Measurements from ENCODE around the gene PGLYRP3.

Gene PGLYRP3

GRCh38 chr1:153350321-153350957, 37.7 kb upstream of the PGLYRP3 start:
- Histone ChIP-seq H2BK5ac (ENCODE audit: low read depth, low read length, poor library complexity, severe bottlenecking) (no peak overlapping the region), H4K8ac (ENCODE audit: low read length) (no peak overlapping the region), H3K27me3 (ENCODE audit: control insufficient read depth in 1 of 2, insufficient read depth in 1 of 2, low read length in 2 of 2) (peaks cover 15 to 83% of the 10 kb centered on the region in 2 experiments), H2BK15ac (ENCODE audit: low read depth, poor library complexity, severe bottlenecking) (no peak overlapping the region), H2BK120ac (ENCODE audit: low read depth, low read length) (no peak overlapping the region), H3K23ac (ENCODE audit: low read length in 2 of 2) (no peak overlapping the region), H2BK12ac (ENCODE audit: low read length in 2 of 2) (no peak overlapping the region), H3K4ac (ENCODE audit: low read depth in 1 of 2, low read length in 2 of 2) (no peak overlapping the region), H3K14ac (ENCODE audit: low read length in 2 of 2) (no peak overlapping the region), H4K91ac (ENCODE audit: low read length) (no peak overlapping the region), H3K9ac (ENCODE audit: low read length) (no peak overlapping the region), H2AFZ (ENCODE audit: low read depth, low read length) (no peak overlapping the region), H3K4me3 (ENCODE audit: insufficient read depth in 1 of 2, low read depth in 1 of 2, low read length in 2 of 2) (no peak overlapping the region), H3K9me3 (ENCODE audit: control insufficient read depth, low read length) (no peaks in the 10 kb centered on the region), H3K18ac (ENCODE audit: low read depth in 1 of 2, low read length in 2 of 2) (no peak overlapping the region), H3K4me1 (ENCODE audit: control insufficient read depth, insufficient read depth, low read depth, low read length) (no peaks in the 10 kb centered on the region), H3K4me2 (ENCODE audit: low read length, poor library complexity, severe bottlenecking) (no peak overlapping the region), H3K79me1 (replicated peaks; ENCODE audit: low read length, poor library complexity, severe bottlenecking) (no peaks in the 10 kb centered on the region), H3K36me3 (ENCODE audit: control insufficient read depth in 1 of 2, insufficient read depth in 2 of 2, low read depth in 1 of 2, low read length in 2 of 2) (no peaks in the 10 kb centered on the region), H2AK5ac (ENCODE audit: low read length, severe bottlenecking) (no peak overlapping the region), H3K27ac (ENCODE audit: low read length, poor library complexity, severe bottlenecking) (no peak overlapping the region)
- WGBS = 50% methylated on average over 1 of the region's 1 CpG
- no peak for DNase-seq

GRCh38 chr1:153349363-153350320, 36.9 kb upstream of the PGLYRP3 start:
- Histone ChIP-seq H3K18ac (ENCODE audit: low read depth in 1 of 2, low read length in 2 of 2) (no peak overlapping the region), H2AFZ (ENCODE audit: low read depth, low read length) (no peak overlapping the region), H4K8ac (ENCODE audit: low read length) (no peak overlapping the region), H3K27ac (ENCODE audit: low read length, poor library complexity, severe bottlenecking) (no peak overlapping the region), H2BK5ac (ENCODE audit: low read depth, low read length, poor library complexity, severe bottlenecking) (no peak overlapping the region), H3K9me3 (ENCODE audit: control insufficient read depth, low read length) (no peaks in the 10 kb centered on the region), H4K91ac (ENCODE audit: low read length) (no peak overlapping the region), H3K4me3 (ENCODE audit: insufficient read depth in 1 of 2, low read depth in 1 of 2, low read length in 2 of 2) (no peak overlapping the region), H3K23ac (ENCODE audit: low read length in 2 of 2) (no peak overlapping the region), H2BK120ac (ENCODE audit: low read depth, low read length) (no peak overlapping the region), H3K4me2 (ENCODE audit: low read length, poor library complexity, severe bottlenecking) (no peak overlapping the region), H3K14ac (ENCODE audit: low read length in 2 of 2) (no peak overlapping the region), H3K27me3 (ENCODE audit: control insufficient read depth in 1 of 2, insufficient read depth in 1 of 2, low read length in 2 of 2) (peaks cover 18 to 83% of the 10 kb centered on the region in 2 experiments), H3K4ac (ENCODE audit: low read depth in 1 of 2, low read length in 2 of 2) (no peak overlapping the region), H2AK5ac (ENCODE audit: low read length, severe bottlenecking) (no peak overlapping the region), H3K9ac (ENCODE audit: low read length) (no peak overlapping the region), H3K36me3 (ENCODE audit: control insufficient read depth in 1 of 2, insufficient read depth in 2 of 2, low read depth in 1 of 2, low read length in 2 of 2) (no peaks in the 10 kb centered on the region), H3K79me1 (replicated peaks; ENCODE audit: low read length, poor library complexity, severe bottlenecking) (no peaks in the 10 kb centered on the region), H3K4me1 (ENCODE audit: control insufficient read depth, insufficient read depth, low read depth, low read length) (no peaks in the 10 kb centered on the region), H2BK15ac (ENCODE audit: low read depth, poor library complexity, severe bottlenecking) (no peak overlapping the region), H2BK12ac (ENCODE audit: low read length in 2 of 2) (no peak overlapping the region)
- no peak for DNase-seq
- 69% methylated on average over 17 of the region's 17 CpGs for WGBS

GRCh38 chr1:153348511-153349362, 36.0 kb upstream of the PGLYRP3 start, which contains the start of gene PGLYRP4:
PGLYRP4 (minus strand) TSS chr1:153348841; CDS start chr1:153347932, 909 bp downstream.
- Histone ChIP-seq H3K23ac (ENCODE audit: low read length in 2 of 2) (no peak within 1 kb of the TSS), H3K4me1 (ENCODE audit: control insufficient read depth, insufficient read depth, low read depth, low read length) (no peaks in the 10 kb centered on the region), H3K4ac (ENCODE audit: low read depth in 1 of 2, low read length in 2 of 2) (no peak within 1 kb of the TSS), H3K4me3 (ENCODE audit: insufficient read depth in 1 of 2, low read depth in 1 of 2, low read length in 2 of 2) (no peak within 1 kb of the TSS), H3K9me3 (ENCODE audit: control insufficient read depth, low read length) (no peaks in the 10 kb centered on the region), H3K14ac (ENCODE audit: low read length in 2 of 2) (no peak within 1 kb of the TSS), H3K27ac (ENCODE audit: low read length, poor library complexity, severe bottlenecking) (no peak within 1 kb of the TSS), H2AK5ac (ENCODE audit: low read length, severe bottlenecking) (no peak within 1 kb of the TSS), H2BK12ac (ENCODE audit: low read length in 2 of 2) (no peak within 1 kb of the TSS), H2AFZ (ENCODE audit: low read depth, low read length) (no peak within 1 kb of the TSS), H3K9ac (ENCODE audit: low read length) (no peak within 1 kb of the TSS), H3K27me3 (ENCODE audit: control insufficient read depth in 1 of 2, insufficient read depth in 1 of 2, low read length in 2 of 2) (peaks cover 18 to 83% of the 10 kb centered on the region in 2 experiments), H3K36me3 (ENCODE audit: control insufficient read depth in 1 of 2, insufficient read depth in 2 of 2, low read depth in 1 of 2, low read length in 2 of 2) (no peaks in the 10 kb centered on the region), H4K8ac (ENCODE audit: low read length) (no peak within 1 kb of the TSS), H2BK5ac (ENCODE audit: low read depth, low read length, poor library complexity, severe bottlenecking) (no peak within 1 kb of the TSS), H4K91ac (ENCODE audit: low read length) (no peak within 1 kb of the TSS), H3K4me2 (ENCODE audit: low read length, poor library complexity, severe bottlenecking) (no peak within 1 kb of the TSS), H3K79me1 (replicated peaks; ENCODE audit: low read length, poor library complexity, severe bottlenecking) (no peaks in the 10 kb centered on the region), H2BK15ac (ENCODE audit: low read depth, poor library complexity, severe bottlenecking) (no peak within 1 kb of the TSS), H3K18ac (ENCODE audit: low read depth in 1 of 2, low read length in 2 of 2) (no peak within 1 kb of the TSS), H2BK120ac (ENCODE audit: low read depth, low read length) (no peak within 1 kb of the TSS)
- DNase-seq = no peak
- 51% methylated on average over 9 of the region's 10 CpGs for WGBS

Measured in mesenchymal stem cell (in vitro differentiated cells and primary cell).